Astrocyte (in vitro differentiated cells and primary cell): Measurements from ENCODE around the gene KCNC1. TPM values are rescaled to one million over a fixed set of nuclear protein-coding genes. Genes with fewer than 3 reads are reported as not detected.

Experiments used
- DNase-seq: peaks from one replicate; pipeline ENCODE4 v3.0.0-alpha.2; 2010; ENCODE audit warnings: low read depth
- FAIRE-seq: peaks from 2 replicates; lab custom pipeline; 2011; peaks lifted over from hg19 to GRCh38; lab: Jason Lieb, UNC
- H2AFZ ChIP-seq: 2 replicates; pipeline ENCODE4 v1.6.0; 2012; ENCODE audit warnings: low read depth, low read length, inconsistent platforms
- H3K27ac ChIP-seq: 2 replicates; pipeline ENCODE4 v1.5.1; 2011; ENCODE audit warnings: low read depth, low read length, inconsistent platforms
- H3K27me3 ChIP-seq: 2 replicates; pipeline ENCODE4 v1.6.0; 2011; ENCODE audit warnings: low read length, inconsistent platforms; ENCODE audit not compliant: insufficient read depth
- H3K36me3 ChIP-seq: 2 replicates; pipeline ENCODE4 v1.5.1; 2011; ENCODE audit warnings: low read length, inconsistent platforms; ENCODE audit not compliant: insufficient read depth
- H3K4me1 ChIP-seq: 2 replicates; pipeline ENCODE4 v1.5.1; 2011; ENCODE audit warnings: low read length, inconsistent platforms; ENCODE audit not compliant: insufficient read depth
- H3K4me2 ChIP-seq: 2 replicates; pipeline ENCODE4 v1.6.0; 2012; ENCODE audit warnings: low read length, inconsistent platforms
- H3K4me3 ChIP-seq: 2 replicates; pipeline ENCODE4 v1.5.1; 2011; ENCODE audit warnings: low read depth, mild to moderate bottlenecking, low read length, inconsistent platforms; ENCODE audit not compliant: insufficient read depth
- H3K79me2 ChIP-seq: 2 replicates; pipeline ENCODE4 v1.6.0; 2012; ENCODE audit warnings: mild to moderate bottlenecking, low read length, inconsistent platforms; ENCODE audit not compliant: insufficient read depth
- H3K9ac ChIP-seq: 2 replicates; pipeline ENCODE4 v1.6.0; 2012; ENCODE audit warnings: mild to moderate bottlenecking, low read length, inconsistent platforms
- H3K9me3 ChIP-seq: 2 replicates; pipeline ENCODE4 v1.5.1; 2012; ENCODE audit warnings: low read depth, mild to moderate bottlenecking, low read length, inconsistent platforms; ENCODE audit not compliant: insufficient read depth
- H4K20me1 ChIP-seq: 2 replicates; pipeline ENCODE4 v1.6.0; 2012; ENCODE audit warnings: low read length, inconsistent platforms; ENCODE audit not compliant: insufficient read depth
- H3K27ac Mint-ChIP-seq: one replicate; pipeline ENCODE4 v1.8.0; 2021; ENCODE audit warnings: mild to moderate bottlenecking, mixed read lengths; ENCODE audit not compliant: unreplicated experiment
- H3K27me3 Mint-ChIP-seq: one replicate; pipeline ENCODE4 v1.8.0; 2021; ENCODE audit warnings: low read depth, mixed read lengths; ENCODE audit not compliant: unreplicated experiment
- H3K36me3 Mint-ChIP-seq: one replicate; pipeline ENCODE4 v1.8.0; 2021; ENCODE audit warnings: low read depth, mixed read lengths; ENCODE audit not compliant: unreplicated experiment
- H3K4me1 Mint-ChIP-seq: one replicate; pipeline ENCODE4 v1.8.0; 2021; ENCODE audit warnings: low read depth, mixed read lengths; ENCODE audit not compliant: unreplicated experiment
- H3K4me3 Mint-ChIP-seq: one replicate; pipeline ENCODE4 v1.8.0; 2021; ENCODE audit warnings: mild to moderate bottlenecking, moderate library complexity, mixed read lengths; ENCODE audit not compliant: unreplicated experiment
- H3K9me3 Mint-ChIP-seq: one replicate; pipeline ENCODE4 v1.8.0; 2021; ENCODE audit warnings: mild to moderate bottlenecking, mixed read lengths; ENCODE audit not compliant: unreplicated experiment
- CTCF ChIP-seq: IDR thresholded peaks from 2 replicates; pipeline ENCODE4 v1.5.1; 2011; ENCODE audit warnings: low read depth, mild to moderate bottlenecking, inconsistent platforms, low read length, moderate library complexity; ENCODE audit not compliant: insufficient read depth
- EZH2 ChIP-seq: IDR thresholded peaks from 2 replicates; pipeline ENCODE4 v1.6.1; 2012; ENCODE audit warnings: mild to moderate bottlenecking, low read length, inconsistent platforms; ENCODE audit not compliant: insufficient read depth
- total RNA-seq: library from RNA; stranded (reverse); gene quantifications from 2 replicates; pipeline ENCODE4 v1.2.1, GENCODE V29; 2021

The KCNC1 gene
- total RNA-seq, 1 donor from 2014 or later: 0.05 TPM

GRCh38 chr11:17755891-17756290 lies 21.3 kb downstream of the KCNC1 start:
- H4K20me1 ChIP-seq: no peaks in the 10 kb centered on the region
- no peak overlapping the region for H2AFZ ChIP-seq
- peaks cover 10% of the 10 kb centered on the region for H3K27me3 ChIP-seq
- no peaks in the 10 kb centered on the region for H3K4me1 ChIP-seq
- H3K4me3 ChIP-seq: no peak overlapping the region
- Mint-ChIP-seq H3K27me3 (peaks cover 55% of the 10 kb centered on the region), H3K4me1 (no peaks in the 10 kb centered on the region), H3K27ac (no peak overlapping the region), H3K4me3 (peak overlapping the region; percentile 67), H3K9me3 (peaks cover 12% of the 10 kb centered on the region), H3K36me3 (no peaks in the 10 kb centered on the region)
- H3K9me3 ChIP-seq: no peaks in the 10 kb centered on the region
- no peaks in the 10 kb centered on the region for H3K36me3 ChIP-seq
- FAIRE-seq (no peak), DNase-seq (no peak)
- no peak for TF ChIP-seq CTCF
- TF ChIP-seq EZH2: no peak
- H3K27ac ChIP-seq: no peak overlapping the region
- H3K79me2 ChIP-seq: no peaks in the 10 kb centered on the region
- no peak overlapping the region for H3K4me2 ChIP-seq
- no peak overlapping the region for H3K9ac ChIP-seq

GRCh38 chr11:17760102-17761029 lies 25.8 kb downstream of the KCNC1 start:
- Histone ChIP-seq H3K9ac (no peak overlapping the region), H3K4me2 (no peak overlapping the region), H2AFZ (no peak overlapping the region), H3K4me3 (no peak overlapping the region), H3K9me3 (no peaks in the 10 kb centered on the region), H3K27me3 (peaks cover 3% of the 10 kb centered on the region), H3K79me2 (no peaks in the 10 kb centered on the region), H3K27ac (no peak overlapping the region), H4K20me1 (no peaks in the 10 kb centered on the region), H3K36me3 (no peaks in the 10 kb centered on the region), H3K4me1 (peaks cover 5% of the 10 kb centered on the region)
- TF ChIP-seq EZH2: no peak
- TF ChIP-seq CTCF: peak; percentile 33
- DNase-seq (peak; percentile 12), FAIRE-seq (no peak)
- Mint-ChIP-seq H3K9me3 (peaks cover 10% of the 10 kb centered on the region), H3K27ac (no peak overlapping the region), H3K4me1 (no peaks in the 10 kb centered on the region), H3K4me3 (no peak overlapping the region), H3K36me3 (no peaks in the 10 kb centered on the region), H3K27me3 (peaks cover 36% of the 10 kb centered on the region)
